Endometrium (tissue), 2 donors: ENCODE data around the gene RABEP1.

ENCODE experiments used
- FAIRE-seq: peaks from 2 replicates; lab custom pipeline; 2012; peaks lifted over from hg19 to GRCh38; lab: Jason Lieb, UNC
- donor health status: control.
- donor health status: control.

RABEP1 gene

DNA sequence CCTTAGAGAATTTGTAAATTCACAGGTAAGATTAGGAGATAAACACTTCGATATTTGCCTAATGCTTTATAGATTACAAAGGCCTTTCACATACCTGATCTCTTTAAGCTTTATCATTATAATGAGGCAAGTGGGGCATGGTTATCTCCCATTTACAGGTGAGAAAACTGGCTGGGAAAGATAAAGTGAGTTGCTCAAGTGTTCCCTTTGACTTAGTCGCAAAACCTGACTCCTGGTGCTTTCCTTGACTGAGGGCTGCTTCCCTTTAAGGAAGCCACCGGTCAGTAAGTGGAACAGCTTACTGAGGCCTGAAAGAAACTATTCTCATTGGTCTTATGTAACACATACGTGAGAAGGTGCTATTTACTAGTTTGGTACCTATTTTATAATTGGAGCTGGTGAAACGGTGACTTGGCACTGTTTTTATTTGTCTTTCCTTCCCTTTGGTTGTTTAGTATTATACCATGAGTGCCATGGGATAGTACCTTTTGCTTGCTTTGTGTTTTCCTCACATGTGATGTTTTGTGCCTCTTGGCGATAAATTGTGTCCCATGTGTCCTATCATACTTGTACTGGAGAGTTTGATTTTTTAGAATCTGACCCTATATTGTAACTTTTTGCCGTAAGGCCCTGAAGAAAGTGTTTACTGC is 80.2 kb downstream of the RABEP1 start:
- no peak for FAIRE-seq

DNA sequence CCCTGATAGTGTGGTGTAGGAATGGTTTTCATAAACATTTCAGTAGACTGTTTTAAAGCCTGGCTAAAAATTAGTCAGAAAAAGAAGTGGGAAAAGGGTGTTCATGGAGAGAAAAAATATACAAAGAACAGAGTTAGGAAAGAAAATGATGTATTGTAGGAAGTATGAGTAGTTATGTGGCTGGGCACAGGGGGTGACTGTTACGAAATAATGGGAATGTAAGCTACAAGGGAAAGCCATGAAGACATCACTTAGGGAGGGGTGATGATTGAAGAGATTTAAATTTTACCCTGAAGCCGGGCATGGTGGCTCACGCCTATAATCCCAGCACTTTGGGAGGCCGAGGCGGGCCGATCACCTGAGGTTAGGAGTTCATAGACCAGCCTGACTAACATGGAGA is 82.1 kb downstream of the RABEP1 start:
- no peak for FAIRE-seq

GRCh38 chr17:5364696-5365095 is 82.6 kb downstream of the RABEP1 start:
- no peak for FAIRE-seq

- no peak for FAIRE-seq
Observed at GRCh38 chr17:5365831-5366230, 83.7 kb downstream of the RABEP1 start.

DNA sequence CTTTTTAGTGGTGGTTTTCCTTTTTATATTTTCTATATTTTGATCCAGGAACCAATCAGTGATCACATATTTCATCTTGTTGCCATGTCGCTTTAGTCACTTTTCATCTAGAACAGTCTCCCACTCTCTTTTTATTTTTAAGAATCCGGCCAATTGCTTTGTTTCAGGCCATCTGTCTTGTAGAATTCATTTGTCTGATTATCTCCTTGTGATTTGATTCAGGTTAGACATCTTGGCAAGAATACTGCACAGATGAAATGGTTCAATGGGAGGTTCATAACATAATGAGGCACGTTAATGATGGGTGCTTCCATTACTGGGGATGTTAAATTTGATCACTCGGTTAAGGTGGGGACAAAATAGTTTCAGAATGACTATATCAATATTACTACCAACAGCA is 88.3 kb downstream of the RABEP1 start:
- no peak for FAIRE-seq

DNA sequence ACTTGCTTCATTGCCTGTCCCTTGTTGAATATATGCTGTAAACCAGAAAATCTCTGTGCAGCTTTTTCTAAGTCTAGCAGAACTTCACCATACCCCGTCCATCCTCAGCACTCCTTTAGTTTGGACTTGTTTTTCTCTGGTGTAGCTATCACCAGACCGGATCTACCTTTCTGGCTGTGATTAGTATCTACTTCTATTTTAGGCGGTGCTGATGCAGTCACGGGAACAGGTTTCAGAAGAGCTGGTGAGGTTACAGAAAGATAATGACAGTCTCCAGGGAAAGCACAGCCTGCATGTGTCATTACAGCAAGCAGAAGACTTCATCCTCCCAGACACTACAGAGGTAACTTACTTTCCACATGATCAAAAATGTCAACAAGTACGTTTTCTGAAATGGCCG is 91.0 kb downstream of the RABEP1 start:
- no peak for FAIRE-seq

- no peak for FAIRE-seq
Observed at GRCh38 chr17:5378566-5379207, 96.6 kb downstream of the RABEP1 start.

DNA sequence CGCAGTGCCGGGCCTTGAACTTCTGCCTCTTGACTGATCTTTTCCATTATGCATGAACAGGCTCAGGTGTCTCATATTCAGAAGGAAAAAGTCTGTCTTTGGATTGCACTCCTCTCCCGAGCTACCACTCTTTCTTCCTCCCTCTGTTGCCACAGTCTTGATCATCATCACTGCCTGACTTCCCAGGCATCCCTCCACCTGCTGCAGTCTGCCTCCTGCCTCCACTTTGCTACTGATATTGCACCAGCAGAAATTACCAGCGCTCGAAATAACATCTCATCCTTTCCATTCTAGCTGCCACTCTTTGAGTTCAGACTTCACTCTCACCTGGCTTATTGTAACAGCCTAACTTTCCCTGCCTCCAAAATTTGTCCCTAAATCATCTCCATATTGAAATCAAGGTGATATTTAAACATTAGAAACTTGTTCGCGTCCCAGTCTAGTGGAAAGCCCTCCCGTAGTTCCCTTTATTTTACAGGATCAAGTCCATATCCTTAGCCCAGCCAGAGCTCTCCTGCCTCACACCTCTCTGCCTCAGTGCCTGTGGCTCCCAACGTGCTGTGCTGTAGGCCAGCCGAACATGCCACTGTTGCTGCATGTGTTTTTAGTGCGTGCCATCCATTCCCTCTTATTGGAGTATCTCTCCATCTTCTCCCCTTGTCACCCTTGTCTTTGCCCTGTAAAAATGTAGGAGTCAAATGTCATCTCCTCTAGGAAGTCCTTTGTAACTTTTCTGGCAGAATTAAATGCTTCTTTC is 97.4 kb downstream of the RABEP1 start:
- FAIRE-seq: no peak

DNA sequence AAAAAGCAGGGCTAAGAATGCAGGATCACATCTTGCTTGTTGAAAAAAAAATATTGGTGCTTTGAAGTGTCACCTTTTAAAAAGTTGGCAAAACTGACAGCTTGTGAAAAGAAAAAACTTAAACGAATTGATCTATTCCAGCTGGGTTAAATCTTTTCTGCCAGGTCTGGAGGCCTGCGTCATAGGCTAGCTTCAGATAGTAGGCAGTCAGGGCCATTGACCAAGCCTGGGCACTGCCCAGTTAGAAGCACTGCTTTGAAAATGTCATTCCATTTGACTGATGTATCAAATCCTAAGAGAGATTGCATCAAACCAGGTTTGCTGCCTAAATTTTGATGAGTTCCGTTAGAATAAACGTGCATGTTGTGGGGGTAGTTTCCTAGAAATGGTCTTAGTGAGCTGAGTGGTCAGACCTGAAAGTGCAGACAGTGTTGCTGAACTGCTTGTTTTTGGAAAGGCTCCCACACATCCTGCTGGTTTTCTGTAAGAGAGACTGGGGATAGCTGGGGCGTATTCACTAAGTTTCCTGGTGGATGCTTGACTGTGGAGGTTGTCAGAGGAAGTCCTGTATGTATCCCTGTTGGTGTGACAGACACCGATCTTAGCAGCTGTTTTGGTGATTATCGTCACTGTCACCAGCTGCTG is 98.5 kb downstream of the RABEP1 start:
- no peak for FAIRE-seq

DNA sequence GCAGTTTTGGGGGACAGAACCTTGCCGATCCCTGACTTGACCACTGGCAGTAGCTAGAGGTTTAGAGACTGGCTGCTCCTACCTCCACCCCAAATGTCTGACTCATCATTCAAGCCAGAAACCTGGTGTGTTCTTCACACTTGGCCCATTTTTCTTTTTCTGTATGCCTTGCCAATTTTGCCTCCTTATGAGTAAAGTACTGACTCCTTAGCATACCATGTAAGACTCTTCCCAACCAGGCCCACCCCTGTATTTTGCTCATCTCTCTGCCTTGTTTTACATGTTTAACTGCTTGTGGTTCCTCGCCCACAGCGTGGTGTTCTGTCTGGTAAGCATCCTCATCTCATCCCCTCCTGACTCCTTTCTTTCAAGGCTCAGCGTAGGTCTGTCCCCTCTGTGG is 99.5 kb downstream of the RABEP1 start:
- FAIRE-seq: no peak

DNA sequence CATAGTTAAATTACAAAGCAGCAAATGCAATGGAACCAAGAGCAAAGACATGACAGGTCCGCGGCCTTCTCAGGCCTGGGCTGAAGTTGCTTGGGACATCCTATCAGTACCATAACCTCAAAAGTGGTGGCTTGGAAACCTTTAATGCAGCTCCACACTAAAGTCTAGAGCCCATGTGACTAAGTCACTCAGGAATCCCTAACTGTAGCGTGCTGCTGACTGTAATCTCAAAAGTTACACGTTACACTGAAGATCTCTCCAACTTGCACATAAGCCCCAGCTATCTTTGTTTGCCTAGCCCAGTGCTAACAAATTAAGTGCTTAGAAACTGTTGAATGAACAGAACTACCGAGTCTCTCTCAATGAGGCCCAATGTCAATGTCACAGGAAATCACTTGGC is 109.6 kb downstream of the RABEP1 start:
- no peak for FAIRE-seq

DNA sequence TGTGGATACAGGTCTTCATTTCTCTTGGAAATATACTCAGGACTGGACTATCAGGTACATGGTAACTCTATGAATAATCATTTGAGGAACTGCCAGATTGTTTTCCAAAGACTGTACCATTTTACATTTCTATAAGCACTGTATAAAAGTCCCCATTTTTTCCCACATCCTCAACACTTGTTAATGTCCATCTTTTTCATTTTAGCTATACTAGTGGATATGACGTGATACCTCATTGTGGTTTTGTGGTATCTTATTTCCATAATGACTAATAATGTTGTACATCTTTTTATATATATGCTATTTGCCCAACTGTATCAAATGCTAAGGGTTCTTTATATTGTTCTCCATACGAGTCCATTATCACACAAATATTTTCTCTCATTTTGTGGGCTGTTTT is 114.5 kb downstream of the RABEP1 start:
- FAIRE-seq: no peak

DNA sequence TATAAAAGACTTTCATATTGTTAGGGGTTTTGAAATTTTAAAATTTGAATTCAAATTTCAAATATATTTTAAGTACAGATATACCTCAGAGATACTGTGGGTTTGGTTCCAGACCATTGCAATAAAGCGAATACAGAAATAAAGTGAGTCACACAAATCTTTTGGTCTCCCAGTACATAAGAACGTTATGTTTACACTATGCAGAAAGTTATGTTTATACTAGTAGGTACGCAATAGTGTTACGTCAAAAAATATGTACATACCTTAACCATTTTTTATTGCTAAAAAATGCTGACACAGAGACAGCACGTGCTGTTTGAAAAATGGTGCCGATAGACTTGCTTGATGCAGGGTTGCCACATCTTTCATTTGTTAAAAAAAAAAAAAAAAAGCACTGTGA is 117.7 kb downstream of the RABEP1 start:
- no peak for FAIRE-seq

- FAIRE-seq: no peak
Observed at GRCh38 chr17:5405400-5405799, 123.3 kb downstream of the RABEP1 start.

GRCh38 chr17:5408186-5408585 is 126.1 kb downstream of the RABEP1 start:
- FAIRE-seq: no peak

GRCh38 chr17:5410594-5411272 is 128.6 kb downstream of the RABEP1 start:
- FAIRE-seq: no peak

- FAIRE-seq: no peak
Observed at GRCh38 chr17:5413682-5414081, 131.6 kb downstream of the RABEP1 start.

DNA sequence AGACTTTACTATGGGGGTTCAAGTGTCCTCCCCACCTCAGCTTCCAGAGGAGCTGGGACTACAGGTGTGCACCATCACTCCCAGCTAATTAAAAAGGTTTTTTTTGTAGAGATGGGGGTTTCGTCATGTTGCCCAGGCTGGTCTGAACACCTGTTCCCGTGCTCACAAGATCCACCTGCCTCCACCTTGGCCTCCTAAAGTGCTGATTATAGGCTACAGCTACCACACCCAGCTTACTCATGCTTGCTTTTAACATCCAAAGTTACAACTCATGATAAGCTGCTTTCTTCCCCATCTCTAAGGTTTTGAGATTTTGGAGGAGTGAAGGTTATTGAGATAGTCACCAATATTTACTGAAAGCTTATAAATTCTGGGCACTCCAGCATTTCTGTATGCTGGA is 134.8 kb downstream of the RABEP1 start:
- no peak for FAIRE-seq

- no peak for FAIRE-seq
Observed at GRCh38 chr17:5418858-5419355, 136.8 kb downstream of the RABEP1 start.

DNA sequence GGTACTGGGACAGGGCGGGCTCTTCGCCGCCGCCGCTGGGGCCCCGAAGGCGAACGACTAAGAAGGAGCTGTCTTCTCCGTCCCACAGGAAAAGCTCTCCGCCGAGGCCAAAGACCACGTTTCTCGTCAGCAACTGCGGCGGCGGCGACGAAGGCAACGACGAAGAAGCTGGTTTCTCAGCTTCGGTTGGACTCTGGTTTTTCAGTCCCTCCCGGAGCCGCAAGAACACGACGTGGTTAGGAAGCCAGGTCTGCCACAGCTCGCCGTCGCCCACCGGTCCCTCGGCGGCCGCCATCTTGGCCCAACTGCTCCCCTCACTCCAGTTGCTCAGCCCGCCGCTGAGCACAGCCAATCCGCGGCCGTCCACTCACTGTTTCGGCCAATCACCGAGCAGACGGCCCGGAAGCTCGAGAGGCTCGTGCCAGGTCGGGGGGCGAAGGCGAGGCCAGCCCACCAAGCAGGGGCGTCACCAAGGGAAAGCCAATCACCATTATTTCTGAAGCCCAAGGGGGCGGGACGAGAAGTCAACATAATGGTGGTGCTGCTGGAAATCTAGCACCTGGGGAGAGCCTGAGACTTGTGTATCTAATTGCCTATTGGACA is 137.4 kb downstream of the RABEP1 start, which contains the start of gene NUP88:
Gene NUP88 (minus strand): TSS at position 307 of the 603 bp plus-strand sequence. CDS start 12 bp downstream, at position 295.
- peak; percentile 95 for FAIRE-seq

DNA sequence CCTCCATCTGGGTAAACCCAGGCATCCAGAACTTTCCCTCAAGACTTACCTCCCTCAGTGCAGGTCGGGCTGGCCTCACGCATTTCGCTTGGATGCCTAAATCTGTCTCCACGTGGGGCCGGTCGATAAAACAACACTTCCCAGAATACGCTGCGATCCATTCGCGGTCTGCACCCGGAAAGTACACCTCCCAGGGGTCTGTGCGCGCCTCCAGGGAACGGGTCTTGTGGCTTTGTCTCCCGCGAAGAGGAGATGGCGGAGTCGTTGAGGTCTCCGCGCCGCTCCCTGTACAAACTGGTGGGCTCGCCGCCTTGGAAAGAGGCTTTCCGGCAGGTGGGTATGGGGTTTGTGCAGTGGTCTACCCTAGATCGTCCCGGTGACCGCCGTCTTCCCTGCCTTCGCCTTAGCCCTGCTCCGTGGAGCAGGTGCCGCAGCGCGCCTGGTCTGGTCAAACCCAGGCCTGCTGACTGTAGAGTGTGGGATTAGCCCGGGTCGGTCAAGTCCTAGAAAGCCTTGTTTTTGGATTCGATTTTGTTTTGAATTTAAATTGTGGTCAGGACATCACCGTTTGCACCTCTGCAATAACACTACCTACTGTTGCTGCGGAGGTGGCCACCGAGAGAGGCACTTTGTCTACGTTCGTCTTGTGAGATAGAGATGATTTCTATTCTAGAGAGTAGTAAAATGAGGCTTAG is 138.0 kb downstream of the RABEP1 start, which contains the start of gene RPAIN:
Gene RPAIN (plus strand): TSS at position 224 of the 695 bp plus-strand sequence. CDS start 29 bp downstream, at position 253.
- FAIRE-seq: no peak
